Ishikawa (cell line): ENCODE results near the gene TMEM37.

ENCODE experiments used
- CREB1 ChIP-seq: IDR thresholded peaks from 2 replicates; pipeline ENCODE4 v1.6.1; 2012; ENCODE audit warnings: low read depth
- EGR1 ChIP-seq: IDR thresholded peaks from 2 replicates; pipeline ENCODE4 v1.6.1; 2012
- MAX ChIP-seq: IDR thresholded peaks from 2 replicates; pipeline ENCODE4 v1.6.1; 2012
- REST ChIP-seq: IDR thresholded peaks from 2 replicates; pipeline ENCODE4 v1.6.1; 2012; ENCODE audit warnings: low read depth, mild to moderate bottlenecking
- TCF12 ChIP-seq: IDR thresholded peaks from 2 replicates; pipeline ENCODE4 v1.6.1; 2012; ENCODE audit warnings: low read depth

GRCh38 chr2:119483395-119483753 is 51.7 kb downstream of the TMEM37 start:
- TF ChIP-seq TCF12: no peak
- TF ChIP-seq REST: no peak
- TF ChIP-seq MAX: no peak
- TF ChIP-seq EGR1: no peak
- TF ChIP-seq CREB1: no peak
